ACHN (cell line): Measurements from ENCODE around the gene SDHAF2.

Experiments
- DNase-seq: peaks from one replicate; pipeline ENCODE4 v3.0.0-alpha.2; 2015
- in situ Hi-C: cut with HindIII; loops from 2 replicates; pipeline ENCODE4 v1.10.0; 2017; ENCODE audit warnings: low sequenced_read_pairs, low pct_ligation_motif_present, low pct_unique_long_range_greater_than_20kb

Gene SDHAF2

GRCh38 chr11:61488651-61489291 lies 58.8 kb downstream of the SDHAF2 start:
- no peak for DNase-seq
- in situ Hi-C loops: no loop called here

- no peak for DNase-seq
- in situ Hi-C loops: no loop called here
Measured at GRCh38 chr11:61489833-61490721, 60.2 kb downstream of the SDHAF2 start.

GRCh38 chr11:61491736-61492395 lies 61.9 kb downstream of the SDHAF2 start:
- in situ Hi-C loops: no loop called here
- no peak for DNase-seq

- DNase-seq: no peak
- in situ Hi-C loops: no loop called here
Measured at GRCh38 chr11:61494381-61494961, 64.5 kb downstream of the SDHAF2 start.

GRCh38 chr11:61495801-61496601 lies 66.1 kb downstream of the SDHAF2 start:
- DNase-seq: no peak
- in situ Hi-C loops: no loop called here
